ENCODE measurements around the gene DNAH17. TPM values are rescaled to one million over a fixed set of nuclear protein-coding genes. Genes with fewer than 3 reads are reported as not detected.

The DNAH17 gene
- polyA plus RNA-seq, 2 donors = 0.02 to 0.11 TPM

DNA sequence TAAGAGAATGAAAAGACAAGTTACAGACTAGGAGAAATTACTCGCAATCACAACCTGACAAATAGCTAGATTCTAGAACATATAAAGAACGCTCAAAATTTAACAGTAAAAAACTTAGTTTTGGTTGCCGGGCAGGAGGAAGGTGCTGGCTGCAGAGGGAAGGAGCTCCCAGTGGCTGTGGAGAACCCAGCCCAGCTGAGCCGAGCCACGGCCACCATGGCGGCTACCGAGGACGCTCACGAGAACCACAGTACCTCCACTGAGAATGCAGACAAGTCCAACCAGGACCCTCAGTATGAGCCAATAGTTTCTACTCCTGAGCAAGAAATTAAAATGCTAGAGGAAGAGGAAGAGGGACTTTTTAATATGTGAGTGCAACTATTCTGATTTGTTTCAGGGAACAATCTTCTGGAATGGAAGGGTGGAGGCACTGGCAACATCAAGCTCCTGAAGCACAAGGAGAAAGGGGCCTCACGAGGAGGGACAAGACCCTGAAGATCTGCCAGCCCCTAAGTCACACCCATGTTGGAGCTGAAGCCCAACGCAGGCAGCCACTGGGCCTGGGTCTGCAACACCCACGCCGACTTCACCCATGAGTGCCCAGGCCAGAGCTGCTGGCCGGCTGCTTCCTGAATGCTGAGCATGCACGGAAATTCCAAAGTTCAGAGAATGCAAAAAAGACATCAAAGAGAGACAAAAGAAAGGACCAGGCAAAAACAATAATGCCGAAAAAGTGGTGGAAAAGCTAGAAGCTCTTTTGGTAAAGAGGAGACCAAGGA is 55.0 kb downstream of the DNAH17 start:
- WGBS, 2 donors = 89 to 93% methylated on average over 16 of the region's 16 CpGs
- H3K27ac ChIP-seq (ENCODE audit: low read depth in 2 of 2, low read length in 1 of 2) = no peak overlapping the region

DNA sequence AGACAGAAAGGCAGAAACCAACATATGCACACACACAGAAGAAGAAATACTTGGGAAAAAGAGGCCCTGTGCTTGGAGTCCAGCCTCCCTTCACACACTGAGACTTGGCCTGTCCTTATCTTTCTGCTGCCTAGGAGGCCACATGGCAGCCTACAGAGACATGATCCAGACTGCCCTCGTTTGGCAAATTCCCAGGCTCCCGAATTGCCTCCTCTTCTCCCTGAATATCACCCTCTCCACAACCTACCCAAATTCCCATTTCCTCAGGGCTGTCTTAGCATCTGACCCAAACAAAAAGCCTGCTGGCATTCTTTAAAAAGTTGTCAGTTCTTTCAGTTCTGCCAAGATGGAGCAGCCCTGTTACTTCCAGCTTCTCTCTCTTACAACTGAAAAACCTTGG is 59.8 kb downstream of the DNAH17 start:
- Histone ChIP-seq H3K27me3 (ENCODE audit: control insufficient read depth in 1 of 2, insufficient read depth in 2 of 2, low read length in 2 of 2) (no peaks in the 10 kb centered on the region), H3K4me3 (ENCODE audit: low read depth in 1 of 2, low read length in 2 of 2) (no peak overlapping the region)

More for the DNA sequence above, 55.0 kb downstream of the DNAH17 start:
- H3K4me3 ChIP-seq (ENCODE audit: low read depth in 1 of 2, low read length in 2 of 2) = no peak overlapping the region
- no peaks in the 10 kb centered on the region for H3K27me3 ChIP-seq (ENCODE audit: control insufficient read depth in 1 of 2, insufficient read depth in 2 of 2, low read length in 2 of 2)
- no peaks in the 10 kb centered on the region for H3K36me3 ChIP-seq (ENCODE audit: control insufficient read depth in 2 of 2, insufficient read depth in 2 of 2, low read length in 1 of 2)
- no peaks in the 10 kb centered on the region for H3K4me1 ChIP-seq (ENCODE audit: control insufficient read depth in 2 of 2, insufficient read depth in 2 of 2, low read length in 1 of 2)
- no peaks in the 10 kb centered on the region for H3K9me3 ChIP-seq (ENCODE audit: control insufficient read depth in 2 of 2, insufficient read depth in 1 of 2, low read depth in 1 of 2, low read length in 1 of 2)

DNA sequence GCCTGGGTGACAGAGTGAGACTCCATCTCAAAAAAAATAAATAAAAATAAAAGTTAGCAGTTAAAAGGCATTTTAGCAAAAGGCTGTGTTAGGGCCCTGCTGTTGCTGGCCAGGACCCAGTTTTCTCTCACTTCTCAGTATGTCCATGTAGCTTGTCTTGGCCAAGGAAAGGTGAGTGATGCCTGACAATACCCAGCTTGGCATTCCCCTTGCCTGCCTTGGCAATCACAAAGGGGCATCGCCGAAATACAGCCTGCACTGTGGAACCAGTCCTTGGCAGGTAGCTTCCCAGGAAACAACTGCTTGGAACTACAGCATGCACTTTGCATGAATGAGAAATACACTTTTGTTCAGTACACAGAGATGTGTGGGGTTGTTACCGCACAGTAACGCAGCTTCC is 61.7 kb downstream of the DNAH17 start:
- 69 to 83% methylated on average over 4 of the region's 4 CpGs for WGBS, 2 donors
- Histone ChIP-seq H3K36me3 (ENCODE audit: control insufficient read depth in 2 of 2, insufficient read depth in 2 of 2, low read length in 1 of 2) (no peaks in the 10 kb centered on the region), H3K9me3 (ENCODE audit: control insufficient read depth in 2 of 2, insufficient read depth in 1 of 2, low read depth in 1 of 2, low read length in 1 of 2) (no peaks in the 10 kb centered on the region), H3K4me3 (ENCODE audit: low read depth in 1 of 2, low read length in 2 of 2) (no peak overlapping the region), H3K27me3 (ENCODE audit: control insufficient read depth in 1 of 2, insufficient read depth in 2 of 2, low read length in 2 of 2) (no peaks in the 10 kb centered on the region), H3K4me1 (ENCODE audit: control insufficient read depth in 2 of 2, insufficient read depth in 2 of 2, low read length in 1 of 2) (peaks cover 0 to 3% of the 10 kb centered on the region in 2 donors), H3K27ac (ENCODE audit: low read depth in 2 of 2, low read length in 1 of 2) (no peak overlapping the region)

More for the DNA sequence above, 59.8 kb downstream of the DNAH17 start:
- 56 to 57% methylated on average over 2 of the region's 2 CpGs for WGBS, 2 donors
- no peaks in the 10 kb centered on the region for H3K36me3 ChIP-seq (ENCODE audit: control insufficient read depth in 2 of 2, insufficient read depth in 2 of 2, low read length in 1 of 2)
- H3K9me3 ChIP-seq (ENCODE audit: control insufficient read depth in 2 of 2, insufficient read depth in 1 of 2, low read depth in 1 of 2, low read length in 1 of 2) = no peaks in the 10 kb centered on the region
- no peaks in the 10 kb centered on the region for H3K4me1 ChIP-seq (ENCODE audit: control insufficient read depth in 2 of 2, insufficient read depth in 2 of 2, low read length in 1 of 2)
- no peak overlapping the region for H3K27ac ChIP-seq (ENCODE audit: low read depth in 2 of 2, low read length in 1 of 2)

DNA sequence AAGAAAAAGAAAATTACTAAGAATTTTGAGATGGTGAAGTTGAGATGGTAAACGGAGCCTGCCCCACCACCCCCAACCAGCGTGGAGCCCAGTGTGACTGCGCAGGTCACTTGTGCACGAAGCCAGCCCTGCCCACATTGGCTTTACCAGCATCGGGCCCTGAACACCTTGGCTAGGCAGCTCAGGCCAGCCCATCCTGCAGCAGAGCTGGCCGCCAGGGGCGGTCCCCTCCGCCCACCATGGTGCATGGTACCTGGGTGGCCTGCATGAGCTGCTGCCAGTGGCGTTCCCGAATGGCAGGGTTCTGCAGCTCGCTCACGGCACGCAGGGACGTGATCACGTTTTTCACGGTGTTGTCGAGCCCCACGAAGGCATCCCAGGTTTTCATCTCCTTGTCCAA is 62.7 kb downstream of the DNAH17 start:
- 90 to 93% methylated on average over 18 of the region's 18 CpGs for WGBS, 2 donors
- H3K27ac ChIP-seq (ENCODE audit: low read depth in 2 of 2, low read length in 1 of 2) = no peak overlapping the region
- H3K4me3 ChIP-seq (ENCODE audit: low read depth in 1 of 2, low read length in 2 of 2) = no peak overlapping the region
- H3K9me3 ChIP-seq (ENCODE audit: control insufficient read depth in 2 of 2, insufficient read depth in 1 of 2, low read depth in 1 of 2, low read length in 1 of 2) = no peaks in the 10 kb centered on the region
- H3K27me3 ChIP-seq (ENCODE audit: control insufficient read depth in 1 of 2, insufficient read depth in 2 of 2, low read length in 2 of 2) = no peaks in the 10 kb centered on the region
- H3K36me3 ChIP-seq (ENCODE audit: control insufficient read depth in 2 of 2, insufficient read depth in 2 of 2, low read length in 1 of 2) = no peaks in the 10 kb centered on the region
- peaks cover 0 to 3% of the 10 kb centered on the region in 2 donors for H3K4me1 ChIP-seq (ENCODE audit: control insufficient read depth in 2 of 2, insufficient read depth in 2 of 2, low read length in 1 of 2)

DNA sequence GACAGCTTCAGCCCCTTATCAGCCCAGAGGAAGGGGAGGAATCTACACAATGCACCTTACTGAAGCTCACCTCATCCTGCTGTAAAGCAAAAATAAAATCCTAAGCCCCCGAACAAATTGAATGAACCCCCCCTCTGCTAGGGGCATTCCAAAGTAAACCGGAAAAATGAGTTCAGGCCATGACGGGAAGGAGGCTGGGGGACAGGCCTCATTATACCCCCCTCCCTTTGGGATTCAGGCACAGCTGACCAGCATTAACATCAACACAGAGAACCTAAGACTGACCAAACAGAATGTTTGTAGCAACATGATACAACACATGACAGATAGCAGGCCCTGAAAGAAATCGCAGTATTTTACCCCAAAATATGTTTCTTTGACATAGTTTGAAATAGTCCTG is 64.2 kb downstream of the DNAH17 start:
- Histone ChIP-seq H3K4me3 (ENCODE audit: low read depth in 1 of 2, low read length in 2 of 2) (no peak overlapping the region), H3K27ac (ENCODE audit: low read depth in 2 of 2, low read length in 1 of 2) (no peak overlapping the region), H3K4me1 (ENCODE audit: control insufficient read depth in 2 of 2, insufficient read depth in 2 of 2, low read length in 1 of 2) (peaks cover 0 to 3% of the 10 kb centered on the region in 2 donors), H3K36me3 (ENCODE audit: control insufficient read depth in 2 of 2, insufficient read depth in 2 of 2, low read length in 1 of 2) (no peaks in the 10 kb centered on the region), H3K9me3 (ENCODE audit: control insufficient read depth in 2 of 2, insufficient read depth in 1 of 2, low read depth in 1 of 2, low read length in 1 of 2) (no peaks in the 10 kb centered on the region), H3K27me3 (ENCODE audit: control insufficient read depth in 1 of 2, insufficient read depth in 2 of 2, low read length in 2 of 2) (no peaks in the 10 kb centered on the region)
- 71 to 80% methylated on average over 4 of the region's 4 CpGs for WGBS, 2 donors

DNA sequence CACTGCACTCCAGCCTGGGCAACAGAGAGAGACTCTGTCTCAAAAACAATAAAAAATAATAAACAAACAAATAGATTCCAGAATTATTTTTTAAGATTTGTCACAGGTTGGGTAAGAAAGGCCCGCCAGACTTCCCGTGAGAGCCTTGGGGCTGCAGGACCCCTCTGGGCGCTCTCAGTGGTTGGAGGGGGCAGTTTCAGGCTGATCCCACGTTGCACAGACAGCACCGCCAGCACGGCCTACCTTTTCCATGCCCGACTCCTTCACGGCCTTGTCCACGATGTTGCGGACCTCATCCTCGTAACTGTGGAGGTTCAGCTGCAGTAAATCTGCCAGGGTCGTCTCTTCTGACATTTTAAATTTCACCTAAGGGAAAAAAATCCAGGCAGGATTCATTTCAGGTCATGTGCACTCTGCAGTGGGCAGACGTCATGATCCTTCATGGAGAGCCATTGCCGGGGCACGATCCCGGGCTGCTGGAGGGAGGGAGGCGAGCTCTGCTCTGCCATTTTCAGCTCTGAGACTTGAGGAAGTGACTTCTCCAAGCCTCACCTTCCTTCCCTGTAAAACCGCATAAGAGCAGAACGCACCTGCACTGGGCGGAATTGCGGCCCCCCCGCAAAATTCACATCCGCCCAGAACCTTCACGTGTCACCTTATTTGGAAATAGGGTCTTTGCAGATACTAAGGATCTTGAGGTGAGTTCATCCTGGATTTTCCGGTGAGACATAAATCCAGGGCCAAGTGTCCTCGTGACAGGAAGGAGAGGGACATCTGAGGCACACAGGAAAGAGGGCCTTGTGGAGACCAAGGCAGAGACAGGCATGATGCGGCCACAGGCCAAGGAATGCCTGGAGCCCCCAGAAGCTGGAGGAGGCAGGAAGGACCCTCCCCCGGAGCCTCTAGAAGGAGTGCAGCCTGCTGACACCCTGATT is 66.8 kb downstream of the DNAH17 start:
- WGBS, 2 donors = 92 to 93% methylated on average over 28 of the region's 28 CpGs

DNA sequence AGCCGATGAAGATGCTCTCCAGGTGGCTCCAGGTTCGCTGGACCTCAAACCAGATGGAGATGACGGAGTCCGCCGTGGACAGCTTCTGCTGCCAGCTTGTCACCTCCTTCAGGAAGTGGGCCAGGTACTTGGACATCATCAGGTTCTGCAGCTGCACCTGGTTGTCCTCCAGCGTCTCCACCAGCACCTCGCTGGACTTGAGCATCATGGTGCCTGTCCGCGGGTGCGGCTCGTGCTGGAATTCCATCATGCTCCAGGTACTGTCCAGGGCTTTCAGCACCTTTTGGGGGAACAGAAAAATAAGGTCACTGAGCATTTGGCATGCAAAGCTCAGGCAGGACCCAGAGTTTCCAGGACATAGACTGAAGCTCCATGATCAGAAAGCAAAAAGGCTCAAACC is 69.7 kb downstream of the DNAH17 start:
- no peaks in the 10 kb centered on the region for H3K36me3 ChIP-seq (ENCODE audit: control insufficient read depth in 2 of 2, insufficient read depth in 2 of 2, low read length in 1 of 2)
- WGBS, 2 donors = 94 to 97% methylated on average over 11 of the region's 11 CpGs

More for the DNA sequence above, 66.8 kb downstream of the DNAH17 start:
- no peak overlapping the region for H3K4me3 ChIP-seq (ENCODE audit: low read depth in 1 of 2, low read length in 2 of 2)
- H3K4me1 ChIP-seq (ENCODE audit: control insufficient read depth in 2 of 2, insufficient read depth in 2 of 2, low read length in 1 of 2) = peaks cover 0 to 3% of the 10 kb centered on the region in 2 donors
- H3K36me3 ChIP-seq (ENCODE audit: control insufficient read depth in 2 of 2, insufficient read depth in 2 of 2, low read length in 1 of 2) = no peaks in the 10 kb centered on the region
- H3K27me3 ChIP-seq (ENCODE audit: control insufficient read depth in 1 of 2, insufficient read depth in 2 of 2, low read length in 2 of 2) = no peaks in the 10 kb centered on the region
- H3K9me3 ChIP-seq (ENCODE audit: control insufficient read depth in 2 of 2, insufficient read depth in 1 of 2, low read depth in 1 of 2, low read length in 1 of 2) = no peaks in the 10 kb centered on the region
- H3K27ac ChIP-seq (ENCODE audit: low read depth in 2 of 2, low read length in 1 of 2) = no peak overlapping the region

DNA sequence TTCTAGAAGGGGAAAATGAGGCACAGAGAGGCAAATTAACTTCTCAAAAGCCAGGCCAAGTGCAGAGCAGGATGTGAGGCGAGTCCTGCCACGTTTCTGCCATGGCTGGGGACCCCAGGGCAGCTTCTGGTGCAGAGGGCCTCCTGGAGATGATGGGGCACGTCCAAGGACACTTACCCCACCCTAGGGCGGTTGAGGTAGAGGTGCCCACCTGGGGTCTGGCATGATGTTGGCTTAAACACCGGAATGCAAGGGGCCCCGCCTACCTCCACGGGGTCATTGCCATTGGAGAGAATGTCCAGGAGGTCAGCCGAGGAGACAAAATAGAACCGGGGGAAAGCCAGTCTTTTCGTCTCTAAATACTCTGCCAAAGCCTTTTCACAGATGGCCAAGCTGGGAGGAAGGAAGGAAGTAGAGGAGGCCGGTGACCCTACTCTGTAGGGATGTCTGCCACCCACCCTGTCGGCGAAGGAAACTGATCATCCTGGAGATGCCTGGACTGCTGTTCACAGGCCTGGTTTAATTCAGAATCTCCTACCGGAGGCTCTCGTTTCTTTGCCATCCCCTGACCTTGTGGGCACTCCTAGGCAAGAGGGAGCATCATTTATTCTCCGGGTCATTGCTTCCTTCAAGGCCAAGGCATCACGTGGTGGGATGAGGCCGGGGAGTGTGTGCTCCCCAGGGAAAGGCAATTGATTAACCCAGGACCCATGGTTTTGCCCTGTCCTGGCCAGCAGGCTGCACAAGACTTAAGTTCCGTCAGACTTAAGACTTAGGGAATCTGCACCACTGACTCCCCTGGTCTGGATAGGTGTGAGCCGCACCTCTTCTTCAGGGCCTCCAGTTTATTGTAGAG is 70.5 kb downstream of the DNAH17 start:
- no peak overlapping the region for H3K4me3 ChIP-seq (ENCODE audit: low read depth in 1 of 2, low read length in 2 of 2)
- H3K4me1 ChIP-seq (ENCODE audit: control insufficient read depth in 2 of 2, insufficient read depth in 2 of 2, low read length in 1 of 2) = peaks cover 0 to 3% of the 10 kb centered on the region in 2 donors

More for the DNA sequence above, 69.7 kb downstream of the DNAH17 start:
- Histone ChIP-seq H3K4me3 (ENCODE audit: low read depth in 1 of 2, low read length in 2 of 2) (no peak overlapping the region), H3K27me3 (ENCODE audit: control insufficient read depth in 1 of 2, insufficient read depth in 2 of 2, low read length in 2 of 2) (no peaks in the 10 kb centered on the region), H3K4me1 (ENCODE audit: control insufficient read depth in 2 of 2, insufficient read depth in 2 of 2, low read length in 1 of 2) (peaks cover 3% of the 10 kb centered on the region in 2 donors), H3K9me3 (ENCODE audit: control insufficient read depth in 2 of 2, insufficient read depth in 1 of 2, low read depth in 1 of 2, low read length in 1 of 2) (no peaks in the 10 kb centered on the region), H3K27ac (ENCODE audit: low read depth in 2 of 2, low read length in 1 of 2) (no peak overlapping the region)

More for the DNA sequence above, 70.5 kb downstream of the DNAH17 start:
- Histone ChIP-seq H3K27ac (ENCODE audit: low read depth in 2 of 2, low read length in 1 of 2) (no peak overlapping the region), H3K9me3 (ENCODE audit: control insufficient read depth in 2 of 2, insufficient read depth in 1 of 2, low read depth in 1 of 2, low read length in 1 of 2) (no peaks in the 10 kb centered on the region), H3K36me3 (ENCODE audit: control insufficient read depth in 2 of 2, insufficient read depth in 2 of 2, low read length in 1 of 2) (no peaks in the 10 kb centered on the region), H3K27me3 (ENCODE audit: control insufficient read depth in 1 of 2, insufficient read depth in 2 of 2, low read length in 2 of 2) (no peaks in the 10 kb centered on the region)
- 79 to 80% methylated on average over 20 of the region's 20 CpGs for WGBS, 2 donors

Data from esophagus (tissue), 2 donors.